Heart left ventricle (tissue), 13 donors: ENCODE results near the gene LMF1.

Experiments
- POLR2A ChIP-seq, 2 donors: fragments of 450-650 bp; IDR thresholded peaks; one replicate each; pipeline ENCODE4 v1.6.1; 2017; ENCODE audit warnings: antibody characterized with exemption in 2 of 2, mild to moderate bottlenecking in 2 of 2, moderate library complexity in 2 of 2
- TF ChIP-seq, protein P1 (sequence below), 12 donors: fragments of 200-600 bp; sonication (generic) in 4 of 12; IDR thresholded peaks; one replicate each; pipeline versions ENCODE4 v1.5.0 to v1.8.0; 2018 to 2022; ENCODE audit warnings: antibody characterized with exemption in 12 of 12, mild to moderate bottlenecking in 5 of 12
- donor health status: ischemic (EF 13 %, LVEDD 7.1; RV severe dilation, severe dysfunction).
- donor health status: DM: no; HTN: yes; CAD: no.
- donor health status: DM: no; HTN: no; CAD: no.
- donor health status: ischemic (EF 25% LVEDD 6.9; RV normal size, moderate dysfunction).
- donor health status: ischemic (EF 25% LVEDD 5.7; RV mildly dilated, moderate dysfunction).
- donor health status: ischemic (EF 35%, LVEDD 5.7; RV mildly dilated, moderate dysfunction).
- donor health status: nonischemic (EF 11% LVEDD 7.7; RV severe dilation, severe dysfunction).
- donor health status: DM: yes; HTN: yes; CAD: no.
- donor health status: PGD.
- donor health status: ischemic (EF 29% LVEDD 5.4; RV normal size, mild dysfunction).
- donor health status: nonischemic (EF 23%, LVEDD 6.1; RV moderate dilation, normal function).

- TF ChIP-seq, protein P1, sequence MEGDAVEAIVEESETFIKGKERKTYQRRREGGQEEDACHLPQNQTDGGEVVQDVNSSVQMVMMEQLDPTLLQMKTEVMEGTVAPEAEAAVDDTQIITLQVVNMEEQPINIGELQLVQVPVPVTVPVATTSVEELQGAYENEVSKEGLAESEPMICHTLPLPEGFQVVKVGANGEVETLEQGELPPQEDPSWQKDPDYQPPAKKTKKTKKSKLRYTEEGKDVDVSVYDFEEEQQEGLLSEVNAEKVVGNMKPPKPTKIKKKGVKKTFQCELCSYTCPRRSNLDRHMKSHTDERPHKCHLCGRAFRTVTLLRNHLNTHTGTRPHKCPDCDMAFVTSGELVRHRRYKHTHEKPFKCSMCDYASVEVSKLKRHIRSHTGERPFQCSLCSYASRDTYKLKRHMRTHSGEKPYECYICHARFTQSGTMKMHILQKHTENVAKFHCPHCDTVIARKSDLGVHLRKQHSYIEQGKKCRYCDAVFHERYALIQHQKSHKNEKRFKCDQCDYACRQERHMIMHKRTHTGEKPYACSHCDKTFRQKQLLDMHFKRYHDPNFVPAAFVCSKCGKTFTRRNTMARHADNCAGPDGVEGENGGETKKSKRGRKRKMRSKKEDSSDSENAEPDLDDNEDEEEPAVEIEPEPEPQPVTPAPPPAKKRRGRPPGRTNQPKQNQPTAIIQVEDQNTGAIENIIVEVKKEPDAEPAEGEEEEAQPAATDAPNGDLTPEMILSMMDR (IDR thresholded peaks at IDR 0.05), result no peak
- TF ChIP-seq POLR2A (IDR thresholded peaks at IDR 0.05), result no peak
These were observed 10.9 kb upstream of the LMF1 start, which contains the start of gene SOX8 for GRCh38 chr16:981695-982144.
